Measurements from ENCODE around the gene TRIM9.

The TRIM9 gene

GRCh38 chr14:51129130-51129529, 34.2 kb upstream of the TRIM9 start:
- H3K4me3 ChIP-seq (ENCODE audit: low read length): no peak overlapping the region
- DNase-seq (ENCODE audit: low read depth): no peak
- no peak for TF ChIP-seq CTCF (conservative IDR thresholded peaks at IDR 0.05; ENCODE audit: low read length)

DNA sequence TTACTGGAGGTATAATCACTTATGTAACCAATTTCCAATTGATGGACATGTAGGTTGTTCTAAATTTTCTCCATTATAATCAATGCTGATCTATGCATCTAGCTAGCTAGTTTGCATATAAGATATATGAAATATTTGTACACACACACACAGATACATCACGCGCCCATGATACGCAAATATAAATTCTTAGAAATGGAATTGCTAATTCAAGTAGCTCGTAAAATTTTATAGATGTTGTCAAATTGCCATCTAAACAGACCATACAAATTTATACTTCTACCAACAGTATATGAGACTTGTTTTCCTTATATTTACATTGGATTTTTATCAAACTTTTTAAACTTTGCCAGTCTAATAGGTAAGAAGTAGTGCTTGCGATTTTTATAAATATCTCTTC, 29.1 kb upstream of the TRIM9 start:
- no peak for DNase-seq (ENCODE audit: low read depth)
- TF ChIP-seq CTCF (conservative IDR thresholded peaks at IDR 0.05; ENCODE audit: low read length): no peak
- no peak overlapping the region for H3K4me3 ChIP-seq (ENCODE audit: low read length)

DNA sequence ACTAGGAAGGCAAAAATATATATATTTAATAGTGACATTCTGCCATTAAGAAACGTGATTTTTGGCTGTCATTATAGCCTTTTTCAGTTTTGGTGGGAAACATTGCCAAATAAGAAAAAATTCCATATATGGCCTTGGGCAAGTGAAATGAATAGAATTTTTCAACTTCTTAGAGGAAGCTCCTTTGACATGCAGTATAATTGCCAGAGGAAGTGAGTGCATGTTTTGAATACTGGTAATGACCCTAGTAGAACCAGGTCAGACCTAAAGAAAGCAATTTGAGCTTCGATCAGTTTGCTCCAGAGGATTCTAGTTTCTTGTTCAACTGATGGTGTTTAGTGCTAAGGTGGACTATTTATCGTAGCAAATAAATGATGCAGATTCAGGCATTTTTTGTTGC, 26.2 kb upstream of the TRIM9 start:
- no peak for TF ChIP-seq CTCF (conservative IDR thresholded peaks at IDR 0.05; ENCODE audit: low read length)
- DNase-seq (ENCODE audit: low read depth): no peak
- H3K4me3 ChIP-seq (ENCODE audit: low read length): no peak overlapping the region

DNA sequence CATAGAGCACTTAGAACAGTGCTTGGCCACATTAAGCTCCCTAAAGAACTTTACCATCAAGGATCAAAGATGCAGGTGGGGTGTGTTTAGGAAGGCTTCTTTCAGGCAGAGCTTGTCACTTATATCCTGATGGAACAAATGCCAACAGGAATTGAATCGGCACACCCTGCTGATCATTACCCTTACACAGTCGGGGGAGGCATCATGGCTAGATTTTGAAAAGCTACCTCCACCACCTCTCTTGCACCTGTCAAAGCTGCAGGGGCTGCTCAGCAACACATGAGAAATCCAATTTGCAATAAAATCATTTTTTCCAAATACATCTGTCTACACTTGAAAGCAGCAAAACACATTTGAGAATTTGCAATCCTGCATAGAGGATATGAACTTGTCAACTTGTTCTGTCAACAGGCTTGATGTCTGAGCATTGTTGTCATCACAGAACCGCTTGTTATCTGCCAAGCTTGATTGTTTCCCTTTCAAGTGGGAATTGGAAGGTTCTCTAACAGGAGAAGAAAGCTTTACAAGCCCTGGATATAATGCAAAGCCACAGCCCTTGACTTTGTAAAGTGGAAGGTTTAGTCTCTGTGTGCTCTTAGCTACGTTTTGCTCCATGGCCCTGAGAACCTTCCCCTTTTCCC, 24.6 kb upstream of the TRIM9 start:
- no peak for DNase-seq (ENCODE audit: low read depth)
- H3K4me3 ChIP-seq (ENCODE audit: low read length): no peak overlapping the region
- TF ChIP-seq CTCF (conservative IDR thresholded peaks at IDR 0.05; ENCODE audit: low read length): no peak

DNA sequence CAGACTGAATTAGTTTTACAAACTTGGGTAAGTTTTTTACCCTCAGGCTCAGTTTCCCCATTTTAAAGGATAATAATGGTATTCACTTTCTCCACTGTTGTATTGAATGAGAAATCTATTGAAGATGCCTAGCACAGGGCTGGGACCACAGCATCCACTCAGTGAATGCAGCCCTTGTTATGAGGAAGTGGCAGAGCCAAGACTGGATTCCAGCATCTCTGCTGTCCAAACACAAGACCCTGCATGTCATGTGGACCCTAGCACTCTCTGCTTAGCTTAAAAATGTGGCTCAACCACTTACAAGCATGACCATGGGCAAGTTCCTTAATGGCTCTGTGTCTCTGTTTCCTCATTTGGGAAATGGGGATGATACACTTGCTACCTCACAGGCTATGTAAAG, 24.1 kb upstream of the TRIM9 start:
- TF ChIP-seq CTCF (conservative IDR thresholded peaks at IDR 0.05; ENCODE audit: low read length): no peak
- no peak overlapping the region for H3K4me3 ChIP-seq (ENCODE audit: low read length)
- no peak for DNase-seq (ENCODE audit: low read depth)

DNA sequence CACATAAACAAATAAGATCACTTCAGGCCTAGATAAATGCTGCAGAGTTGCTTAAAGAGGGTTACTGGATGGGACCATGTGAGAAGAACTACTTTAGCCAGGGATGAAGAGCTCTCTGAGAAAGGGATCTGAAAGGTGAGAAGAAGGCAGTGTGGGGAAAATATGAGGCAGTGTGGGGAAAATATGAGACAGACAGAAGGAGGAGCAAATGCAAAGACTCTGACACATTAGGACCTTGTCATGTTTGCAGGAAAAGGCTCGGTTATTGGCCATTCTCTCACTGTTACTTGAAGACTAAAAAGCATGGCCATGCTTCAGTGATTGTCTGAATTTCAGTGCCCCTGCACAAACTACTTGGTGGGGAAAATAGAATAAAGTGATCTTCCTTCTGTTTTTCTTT, 22.7 kb upstream of the TRIM9 start:
- no peak overlapping the region for H3K4me3 ChIP-seq (ENCODE audit: low read length)
- TF ChIP-seq CTCF (conservative IDR thresholded peaks at IDR 0.05; ENCODE audit: low read length): no peak
- no peak for DNase-seq (ENCODE audit: low read depth)

- no peak overlapping the region for H3K4me3 ChIP-seq (ENCODE audit: low read length)
- TF ChIP-seq CTCF (conservative IDR thresholded peaks at IDR 0.05; ENCODE audit: low read length): no peak
- DNase-seq (ENCODE audit: low read depth): no peak
These were observed 21.8 kb upstream of the TRIM9 start for GRCh38 chr14:51116682-51117081.

All from AG10803 (cell line).